DND-41 (cell line): ENCODE measurements around the gene RENBP.

Experiments used
- ATAC-seq: fragments of 200-7000 bp; cut with Tn5 transposase; 3 replicates; pipeline ENCODE4 v1.9.1; 2021; ENCODE audit warnings: low read depth; ENCODE audit not compliant: insufficient read depth
- DNase-seq: peaks from one replicate; pipeline ENCODE4 v3.0.0-alpha.2; 2020
- H2AFZ ChIP-seq: 2 replicates; pipeline ENCODE4 v1.6.0; 2012; ENCODE audit warnings: low read depth, low read length
- H3K27ac ChIP-seq: 2 replicates; pipeline ENCODE4 v1.5.1; 2012; ENCODE audit warnings: low read length, inconsistent platforms
- H3K27me3 ChIP-seq: fragments of 200-600 bp; sonication (generic); 2 replicates; pipeline ENCODE4 v1.6.0; 2012; ENCODE audit warnings: low read length, mild to moderate bottlenecking, inconsistent platforms; ENCODE audit not compliant: insufficient read depth, poor library complexity
- H3K36me3 ChIP-seq: 2 replicates; pipeline ENCODE4 v1.5.1; 2012; ENCODE audit warnings: low read length, inconsistent platforms; ENCODE audit not compliant: insufficient read depth
- H3K4me1 ChIP-seq: 2 replicates; pipeline ENCODE4 v1.5.1; 2012; ENCODE audit warnings: mild to moderate bottlenecking, low read length; ENCODE audit not compliant: insufficient read depth
- H3K4me2 ChIP-seq: 2 replicates; pipeline ENCODE4 v1.6.0; 2012; ENCODE audit warnings: mild to moderate bottlenecking, moderate library complexity, low read length, inconsistent platforms; ENCODE audit not compliant: insufficient read depth
- H3K4me3 ChIP-seq, 2 experiments: fragments of 200-600 bp in 1 of 2; shearing (Covaris generic) in 1 of 2; 2 replicates each; pipeline ENCODE4 v1.5.1; 2012 to 2016; ENCODE audit warnings: inconsistent platforms in 2 of 2, low read length in 2 of 2, mild to moderate bottlenecking in 2 of 2, low read depth in 1 of 2, moderate library complexity in 1 of 2
- H3K79me2 ChIP-seq: 2 replicates; pipeline ENCODE4 v1.6.0; 2012; ENCODE audit warnings: low read length, inconsistent platforms; ENCODE audit not compliant: insufficient read depth
- H3K9ac ChIP-seq: 2 replicates; pipeline ENCODE4 v1.6.0; 2012; ENCODE audit warnings: low read depth, mild to moderate bottlenecking, inconsistent platforms, low read length, moderate library complexity
- H3K9me3 ChIP-seq: 2 replicates; pipeline ENCODE4 v1.5.1; 2012; ENCODE audit warnings: low read length, moderate library complexity, mild to moderate bottlenecking, inconsistent platforms; ENCODE audit not compliant: insufficient read depth, severe bottlenecking
- H4K20me1 ChIP-seq: 2 replicates; pipeline ENCODE4 v1.6.0; 2012; ENCODE audit warnings: low read length; ENCODE audit not compliant: insufficient read depth
- CTCF ChIP-seq: IDR thresholded peaks from 2 replicates; pipeline ENCODE4 v1.5.1; 2012; ENCODE audit warnings: borderline replicate concordance, low read length, moderate library complexity, mild to moderate bottlenecking; ENCODE audit not compliant: poor library complexity, severe bottlenecking; ENCODE audit errors: extremely low read depth
- EZH2 ChIP-seq: IDR thresholded peaks from 3 replicates; pipeline ENCODE4 v1.6.1; 2012; ENCODE audit warnings: borderline replicate concordance, low read depth, mild to moderate bottlenecking, moderate library complexity, low read length, inconsistent platforms; ENCODE audit not compliant: severe bottlenecking

Gene RENBP

GRCh38 chrX:153913701-153914100 lies 30.7 kb downstream of the RENBP start:
- Histone ChIP-seq H3K36me3 (peaks cover 62% of the 10 kb centered on the region), H3K79me2 (0 out of 2 replicates have a peak, but pooled peaks cover 4% of the 10 kb centered on the region), H3K9ac (no peak overlapping the region), H4K20me1 (peaks cover 17% of the 10 kb centered on the region), H2AFZ (no peak overlapping the region), H3K4me1 (no peaks in the 10 kb centered on the region), H3K4me3 (no peak overlapping the region), H3K9me3 (no peaks in the 10 kb centered on the region), H3K27ac (no peak overlapping the region), H3K27me3 (no peaks in the 10 kb centered on the region), H3K4me2 (no peak overlapping the region)
- TF ChIP-seq CTCF (no peak), EZH2 (no peak)
- ATAC-seq: no peak
- DNase-seq: no peak

- Histone ChIP-seq H2AFZ (no peak overlapping the region), H3K36me3 (peaks cover 62% of the 10 kb centered on the region)
- ATAC-seq: no peak
Measured at GRCh38 chrX:153913211-153913610, 31.2 kb downstream of the RENBP start.

GRCh38 chrX:153911798-153912197 lies 32.6 kb downstream of the RENBP start:
- Histone ChIP-seq H2AFZ (no peak overlapping the region), H3K4me1 (no peaks in the 10 kb centered on the region), H3K79me2 (no peaks in the 10 kb centered on the region), H3K9ac (no peak overlapping the region), H3K27ac (no peak overlapping the region), H3K36me3 (peaks cover 55% of the 10 kb centered on the region), H4K20me1 (peaks cover 17% of the 10 kb centered on the region), H3K4me2 (no peak overlapping the region), H3K4me3 (no peak overlapping the region), H3K27me3 (no peaks in the 10 kb centered on the region), H3K9me3 (no peaks in the 10 kb centered on the region)
- DNase-seq: no peak
- TF ChIP-seq EZH2 (no peak), CTCF (no peak)
- ATAC-seq: no peak

More at GRCh38 chrX:153913211-153913610, 31.2 kb downstream of the RENBP start:
- Histone ChIP-seq H3K79me2 (0 out of 2 replicates have a peak, but pooled peaks cover 4% of the 10 kb centered on the region), H3K27ac (no peak overlapping the region), H3K9ac (no peak overlapping the region), H3K9me3 (no peaks in the 10 kb centered on the region), H3K4me2 (no peak overlapping the region), H3K27me3 (no peaks in the 10 kb centered on the region), H3K4me3 (no peak overlapping the region), H4K20me1 (peaks cover 17% of the 10 kb centered on the region), H3K4me1 (no peaks in the 10 kb centered on the region)
- TF ChIP-seq CTCF (no peak), EZH2 (no peak)
- DNase-seq: no peak

- Histone ChIP-seq H3K9me3 (no peaks in the 10 kb centered on the region), H3K4me2 (no peak overlapping the region), H3K36me3 (peaks cover 49% of the 10 kb centered on the region), H3K79me2 (no peaks in the 10 kb centered on the region), H4K20me1 (peaks cover 11% of the 10 kb centered on the region), H3K27me3 (no peaks in the 10 kb centered on the region), H3K4me1 (no peaks in the 10 kb centered on the region), H3K4me3 (no peak overlapping the region), H3K27ac (no peak overlapping the region), H2AFZ (no peak overlapping the region), H3K9ac (no peak overlapping the region)
- ATAC-seq (no peak), DNase-seq (no peak)
- TF ChIP-seq CTCF: no peak
- TF ChIP-seq EZH2: no peak
Measured at GRCh38 chrX:153910446-153910845, 34.0 kb downstream of the RENBP start.
